Neutrophil (primary cell): ENCODE results near the gene CRB3.

Source experiments
- H3K27ac ChIP-seq: fragments of 200-600 bp; sonication (generic); 2 replicates; pipeline ENCODE4 v1.5.1; 2016; ENCODE audit warnings: mild to moderate bottlenecking, moderate library complexity
- H3K27me3 ChIP-seq: fragments of 200-600 bp; sonication (generic); 2 replicates; pipeline ENCODE4 v1.6.0; 2016; ENCODE audit warnings: mild to moderate bottlenecking
- H3K36me3 ChIP-seq: fragments of 200-600 bp; sonication (generic); 2 replicates; pipeline ENCODE4 v1.5.1; 2017
- H3K4me1 ChIP-seq, 2 experiments: fragments of 200-600 bp in 1 of 2; sonication (generic) in 1 of 2; 1 replicate in 1 of 2; 2 replicates in 1 of 2; pipeline versions ENCODE4 v1.5.1 to v1.6.1; 2013 to 2016; ENCODE audit warnings: low read depth in 1 of 2, low read length in 1 of 2, mild to moderate bottlenecking in 1 of 2, moderate library complexity in 1 of 2; ENCODE audit not compliant: control insufficient read depth in 1 of 2, insufficient read depth in 1 of 2
- H3K4me3 ChIP-seq, 2 experiments: fragments of 200-600 bp in 1 of 2; sonication (generic) in 1 of 2; 1 replicate in 1 of 2; 2 replicates in 1 of 2; pipeline ENCODE4 v1.5.1; 2013 to 2016; ENCODE audit warnings: low read depth in 1 of 2, low read length in 1 of 2, mild to moderate bottlenecking in 1 of 2, moderate library complexity in 1 of 2
- H3K9me3 ChIP-seq: fragments of 200-600 bp; sonication (generic); 2 replicates; pipeline ENCODE4 v1.5.1; 2016
- CTCF ChIP-seq: fragments of 200-600 bp; sonication (generic); IDR thresholded peaks from 2 replicates; pipeline ENCODE4 v1.5.1; 2016; ENCODE audit warnings: antibody characterized with exemption

CRB3 gene

GRCh38 chr19:6451583-6452222 is 12.4 kb upstream of the CRB3 start:
- no peaks in the 10 kb centered on the region for H3K4me1 ChIP-seq
- H3K27ac ChIP-seq: no peak overlapping the region
- no peaks in the 10 kb centered on the region for H3K9me3 ChIP-seq
- H3K36me3 ChIP-seq: no peaks in the 10 kb centered on the region
- no peak for TF ChIP-seq CTCF
- H3K4me3 ChIP-seq: no peak overlapping the region
- H3K27me3 ChIP-seq: peaks cover 5% of the 10 kb centered on the region

- Histone ChIP-seq H3K4me1 (no peaks in the 10 kb centered on the region), H3K4me3 (no peak overlapping the region), H3K36me3 (no peaks in the 10 kb centered on the region)
Observed at GRCh38 chr19:6452223-6452614, 11.9 kb upstream of the CRB3 start.

GRCh38 chr19:6452899-6453298 is 11.2 kb upstream of the CRB3 start:
- H3K9me3 ChIP-seq: no peaks in the 10 kb centered on the region
- TF ChIP-seq CTCF: no peak
- H3K4me3 ChIP-seq: no peak overlapping the region
- no peaks in the 10 kb centered on the region for H3K36me3 ChIP-seq
- peaks cover 16% of the 10 kb centered on the region for H3K27me3 ChIP-seq
- no peaks in the 10 kb centered on the region for H3K4me1 ChIP-seq
- H3K27ac ChIP-seq: no peak overlapping the region

More at GRCh38 chr19:6452223-6452614, 11.9 kb upstream of the CRB3 start:
- H3K27me3 ChIP-seq: peaks cover 9% of the 10 kb centered on the region
- H3K27ac ChIP-seq: no peak overlapping the region
- no peak for TF ChIP-seq CTCF
- no peaks in the 10 kb centered on the region for H3K9me3 ChIP-seq

- TF ChIP-seq CTCF: no peak
- Histone ChIP-seq H3K9me3 (no peaks in the 10 kb centered on the region), H3K4me3 (no peak overlapping the region), H3K36me3 (no peaks in the 10 kb centered on the region), H3K27ac (no peak overlapping the region), H3K27me3 (peaks cover 27% of the 10 kb centered on the region), H3K4me1 (no peaks in the 10 kb centered on the region)
Observed at GRCh38 chr19:6453951-6454565, 10.0 kb upstream of the CRB3 start.

GRCh38 chr19:6455924-6456323 is 8.1 kb upstream of the CRB3 start:
- peaks cover 13 to 16% of the 10 kb centered on the region in 2 experiments for H3K4me1 ChIP-seq
- H3K27me3 ChIP-seq: peaks cover 46% of the 10 kb centered on the region
- no peak for TF ChIP-seq CTCF
- H3K4me3 ChIP-seq: no peak overlapping the region
- H3K9me3 ChIP-seq: no peaks in the 10 kb centered on the region
- no peak overlapping the region for H3K27ac ChIP-seq
- no peaks in the 10 kb centered on the region for H3K36me3 ChIP-seq
